ENCODE results near the gene CABLES2. TPM values are rescaled to one million over a fixed set of nuclear protein-coding genes. Genes with fewer than 3 reads are reported as not detected.

Gene CABLES2
- total and polyA plus RNA-seq, 2 donors (not counting 3 experiments of a cell fraction or from before 2014, with no cell fraction given) = 7.8 to 9.9 TPM

GRCh38 chr20:62359043-62359490 is 48.0 kb downstream of the CABLES2 start:
- H3K4me3 ChIP-seq (replicated peaks in 1 of 3; ENCODE audit: insufficient read depth in 1 of 3, low read depth in 1 of 3, low read length in 3 of 3) = no peak overlapping the region
- no TSS peak for BruUV-seq (replicated peaks)
- H3K4me2 ChIP-seq (ENCODE audit: insufficient read depth, low read length) = peak overlapping the region; percentile 40
- FAIRE-seq (no peak), DNase-seq (ENCODE audit: low read depth, low spot score) (no peak)
- no peaks in the 10 kb centered on the region for H3K36me3 ChIP-seq (ENCODE audit: control insufficient read depth in 2 of 2, extremely low read depth in 1 of 2, insufficient read depth in 2 of 2, low read length in 2 of 2)
- no peaks in the 10 kb centered on the region for H4K20me1 ChIP-seq (replicated peaks; ENCODE audit: control insufficient read depth, extremely low read depth, insufficient read depth, low read length)
- no peak for TF ChIP-seq FOS (IDR thresholded peaks at IDR 0.05; ENCODE audit: borderline replicate concordance, insufficient read depth, low read length)
- TF ChIP-seq EZH2 (IDR thresholded peaks at IDR 0.05; ENCODE audit: borderline replicate concordance, low read depth, low read length, severe bottlenecking) = no peak
- TF ChIP-seq POLR2A (IDR thresholded peaks at IDR 0.05; ENCODE audit: low read depth, low read length) = no peak
- TF ChIP-seq CTCF (IDR thresholded peaks at IDR 0.05; ENCODE audit: extremely low read depth in 1 of 2, insufficient read depth in 1 of 2, low read depth in 1 of 2, low read length in 2 of 2) = no peak
- no peak for TF ChIP-seq JUN (IDR thresholded peaks at IDR 0.05; ENCODE audit: borderline replicate concordance, insufficient read depth, insufficient read length, low read depth)
- TF ChIP-seq GATA2 (IDR thresholded peaks at IDR 0.05; ENCODE audit: insufficient read depth, insufficient read length, low read depth, low read length) = no peak
- no peak for TF ChIP-seq MYC (IDR thresholded peaks at IDR 0.05; ENCODE audit: low read depth, low read length)
- TF ChIP-seq POLR2AphosphoS5 (IDR thresholded peaks at IDR 0.05; ENCODE audit: insufficient read depth, low read depth, low read length) = no peak
- TF ChIP-seq MAX (IDR thresholded peaks at IDR 0.05; ENCODE audit: insufficient read depth, insufficient read length) = no peak
- H3K9me3 ChIP-seq (replicated peaks; ENCODE audit: control insufficient read depth, insufficient read depth, low read length) = no peaks in the 10 kb centered on the region
- CTCF ChIA-PET = interaction anchor here (1.0 to 5.0 kb wide), 5 partner anchors 9 to 57 kb away, joined by 3 to 50 read pairs (median 10); partner anchors contain the start of gene LAMA5
- peak overlapping the region; percentile 53 for H3K9ac ChIP-seq (replicated peaks; ENCODE audit: extremely low read depth, insufficient read depth, low read length)
- peaks cover 65% of the 10 kb centered on the region for H3K4me1 ChIP-seq (ENCODE audit: control insufficient read depth, extremely low read depth, insufficient read depth, low read length)
- no peaks in the 10 kb centered on the region for H3K9me1 ChIP-seq (replicated peaks; ENCODE audit: control insufficient read depth, extremely low read depth, insufficient read depth, low read length)
- peak overlapping the region; percentile 89 for H3K27ac ChIP-seq (ENCODE audit: insufficient read depth, low read depth, low read length)
- POLR2A ChIA-PET = interaction anchor here (1.2 kb wide), 1 partner anchor 54 kb away, joined by 3 read pairs; no protein-coding TSS in a partner anchor
- no peaks in the 10 kb centered on the region for H3K27me3 ChIP-seq (ENCODE audit: control insufficient read depth in 2 of 2, insufficient read depth in 2 of 2, low read length in 2 of 2)
- dilution Hi-C loops (cut with MboI; ENCODE audit: extremely low pct_ligation_motif_present, low sequenced_read_pairs) = no loop called here
- intact Hi-C loops (cut with micrococcal nuclease) = loop anchor here (1.0 to 5.0 kb wide), 4 partner anchors 23 to 435 kb away; partner anchors contain the start of gene ADRM1
- no peak overlapping the region for H2AFZ ChIP-seq (ENCODE audit: low read depth, low read length)
- H3K79me2 ChIP-seq (ENCODE audit: control insufficient read depth, insufficient read depth, low read length) = peaks cover 71% of the 10 kb centered on the region
